Endothelial cell of umbilical vein (primary cell): ENCODE measurements around the gene LUC7L.

Source experiments
- EZH2 ChIP-seq: IDR thresholded peaks from 2 replicates; pipeline ENCODE4 v1.6.1; 2012; ENCODE audit warnings: borderline replicate concordance, low read depth, mild to moderate bottlenecking, moderate library complexity, low read length, inconsistent platforms; ENCODE audit not compliant: severe bottlenecking
- FOS ChIP-seq: IDR thresholded peaks from 2 replicates; pipeline ENCODE4 v1.6.1; 2011; ENCODE audit warnings: mild to moderate bottlenecking, low read length, moderate library complexity, borderline replicate concordance; ENCODE audit not compliant: insufficient read depth
- GATA2 ChIP-seq: IDR thresholded peaks from 2 replicates; pipeline ENCODE4 v1.7.0; 2011; ENCODE audit warnings: low read depth, mild to moderate bottlenecking, moderate library complexity, mixed read lengths, low read length; ENCODE audit not compliant: insufficient read length, insufficient read depth
- MYC ChIP-seq: IDR thresholded peaks from one replicate; pipeline ENCODE4 v1.6.1; 2011; ENCODE audit warnings: mild to moderate bottlenecking, low read depth, low read length
- POLR2A ChIP-seq: IDR thresholded peaks from 2 replicates; pipeline ENCODE4 v1.6.1; 2012; ENCODE audit warnings: low read depth, mild to moderate bottlenecking, control low read depth, low read length
- POLR2AphosphoS5 ChIP-seq: IDR thresholded peaks from 2 replicates; pipeline ENCODE4 v1.6.1; 2012; ENCODE audit warnings: low read depth, mild to moderate bottlenecking, control low read depth, low read length, moderate library complexity; ENCODE audit not compliant: insufficient read depth
- TF ChIP-seq, protein P1 (sequence below), 2 donors: IDR thresholded peaks; 1 replicate in 1 of 2; 2 replicates in 1 of 2; pipeline ENCODE4 v1.5.1; 2011; ENCODE audit warnings: low read length in 2 of 2, mild to moderate bottlenecking in 2 of 2, moderate library complexity in 2 of 2, control low read depth in 1 of 2, inconsistent platforms in 1 of 2, low read depth in 1 of 2; ENCODE audit not compliant: insufficient read depth in 1 of 2; ENCODE audit errors: extremely low read depth in 1 of 2
- TF ChIP-seq, protein P2 (sequence below): IDR thresholded peaks from 2 replicates; pipeline ENCODE4 v1.6.1; 2011; ENCODE audit not compliant: insufficient read depth, insufficient read length

DNA sequence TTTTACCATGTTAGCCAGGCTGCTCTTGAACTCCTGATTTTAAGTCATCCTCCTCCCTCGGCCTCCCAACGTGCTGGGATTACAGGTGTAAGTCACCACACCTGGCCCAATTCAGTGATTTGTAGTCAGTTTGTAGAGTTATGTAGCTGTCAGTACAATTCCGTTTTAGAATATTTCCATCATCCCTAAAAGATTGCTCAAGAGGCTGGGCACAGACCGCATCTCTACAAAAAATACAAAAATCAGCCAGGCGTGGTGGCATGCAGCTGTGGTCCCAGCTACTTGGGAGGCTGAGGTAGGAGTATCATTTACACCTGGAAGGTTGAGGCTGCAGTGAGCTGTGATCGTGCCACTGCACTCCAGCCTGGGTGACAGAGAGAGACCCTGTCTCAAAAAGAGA lies 25.9 kb upstream of the LUC7L start:
- TF ChIP-seq, protein P1, sequence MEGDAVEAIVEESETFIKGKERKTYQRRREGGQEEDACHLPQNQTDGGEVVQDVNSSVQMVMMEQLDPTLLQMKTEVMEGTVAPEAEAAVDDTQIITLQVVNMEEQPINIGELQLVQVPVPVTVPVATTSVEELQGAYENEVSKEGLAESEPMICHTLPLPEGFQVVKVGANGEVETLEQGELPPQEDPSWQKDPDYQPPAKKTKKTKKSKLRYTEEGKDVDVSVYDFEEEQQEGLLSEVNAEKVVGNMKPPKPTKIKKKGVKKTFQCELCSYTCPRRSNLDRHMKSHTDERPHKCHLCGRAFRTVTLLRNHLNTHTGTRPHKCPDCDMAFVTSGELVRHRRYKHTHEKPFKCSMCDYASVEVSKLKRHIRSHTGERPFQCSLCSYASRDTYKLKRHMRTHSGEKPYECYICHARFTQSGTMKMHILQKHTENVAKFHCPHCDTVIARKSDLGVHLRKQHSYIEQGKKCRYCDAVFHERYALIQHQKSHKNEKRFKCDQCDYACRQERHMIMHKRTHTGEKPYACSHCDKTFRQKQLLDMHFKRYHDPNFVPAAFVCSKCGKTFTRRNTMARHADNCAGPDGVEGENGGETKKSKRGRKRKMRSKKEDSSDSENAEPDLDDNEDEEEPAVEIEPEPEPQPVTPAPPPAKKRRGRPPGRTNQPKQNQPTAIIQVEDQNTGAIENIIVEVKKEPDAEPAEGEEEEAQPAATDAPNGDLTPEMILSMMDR (IDR thresholded peaks at IDR 0.05; ENCODE audit: extremely low read depth in 1 of 2, insufficient read depth in 1 of 2, low read depth in 1 of 2, low read length in 2 of 2), result no peak
- TF ChIP-seq POLR2A (no peak), EZH2 (no peak), MYC (no peak), POLR2AphosphoS5 (no peak), FOS (no peak), GATA2 (no peak)
- TF ChIP-seq, protein P2, sequence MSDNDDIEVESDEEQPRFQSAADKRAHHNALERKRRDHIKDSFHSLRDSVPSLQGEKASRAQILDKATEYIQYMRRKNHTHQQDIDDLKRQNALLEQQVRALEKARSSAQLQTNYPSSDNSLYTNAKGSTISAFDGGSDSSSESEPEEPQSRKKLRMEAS, result no peak
